Fibroblast of skin of right quadriceps (primary cell): Measurements from ENCODE around the gene KSR1.
A peak's percentile ranks its signal among the peaks of the same experiment; 100 is the strongest.
"Not testable (repeated sequence)": the region's sequence is repeated elsewhere in the genome, so short reads cannot be mapped to it uniquely, and the experiment has no call there.

Experiments used
- DNase-seq: peaks from one replicate; pipeline ENCODE4 v3.0.0-alpha.2; 2013

KSR1 gene

DNA sequence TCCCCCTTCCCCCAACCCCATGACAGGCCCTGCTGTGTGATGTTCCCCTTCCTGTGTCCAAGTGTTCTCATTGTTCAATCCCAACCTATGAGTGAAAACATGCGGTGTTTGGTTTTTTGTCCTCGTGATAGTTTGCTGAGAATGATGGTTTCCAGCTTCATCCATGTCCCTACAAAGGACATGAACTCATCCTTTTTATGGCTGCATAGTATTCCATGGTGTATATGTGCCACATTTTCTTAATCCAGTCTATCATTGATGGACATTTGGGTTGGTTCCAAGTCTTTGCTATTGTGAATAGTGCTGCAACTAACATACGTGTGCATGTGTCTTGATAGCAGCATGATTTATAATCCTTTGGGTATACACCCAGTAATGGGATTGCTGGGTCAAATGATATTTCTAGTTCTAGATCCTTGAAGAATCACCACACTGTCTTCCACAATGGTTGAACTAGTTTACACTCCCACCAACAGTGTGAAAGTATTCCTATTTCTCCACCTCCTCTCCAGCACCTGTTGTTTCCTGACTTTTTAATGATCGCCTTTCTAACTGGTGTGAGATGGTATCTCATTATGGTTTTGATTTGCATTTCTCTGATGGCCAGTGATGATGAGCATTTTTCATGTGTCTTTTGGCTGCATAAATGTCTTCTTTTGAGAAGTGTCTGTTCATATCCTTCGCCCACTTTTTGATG is 28.9 kb upstream of the KSR1 start:
- not testable (repeated sequence) for DNase-seq

- no peak for DNase-seq
These were observed 27.3 kb upstream of the KSR1 start for GRCh38 chr17:27428781-27429505.

- DNase-seq = no peak
These were observed 26.4 kb upstream of the KSR1 start for GRCh38 chr17:27429666-27430382.

- no peak for DNase-seq
These were observed 25.8 kb upstream of the KSR1 start for GRCh38 chr17:27430383-27430840.

DNA sequence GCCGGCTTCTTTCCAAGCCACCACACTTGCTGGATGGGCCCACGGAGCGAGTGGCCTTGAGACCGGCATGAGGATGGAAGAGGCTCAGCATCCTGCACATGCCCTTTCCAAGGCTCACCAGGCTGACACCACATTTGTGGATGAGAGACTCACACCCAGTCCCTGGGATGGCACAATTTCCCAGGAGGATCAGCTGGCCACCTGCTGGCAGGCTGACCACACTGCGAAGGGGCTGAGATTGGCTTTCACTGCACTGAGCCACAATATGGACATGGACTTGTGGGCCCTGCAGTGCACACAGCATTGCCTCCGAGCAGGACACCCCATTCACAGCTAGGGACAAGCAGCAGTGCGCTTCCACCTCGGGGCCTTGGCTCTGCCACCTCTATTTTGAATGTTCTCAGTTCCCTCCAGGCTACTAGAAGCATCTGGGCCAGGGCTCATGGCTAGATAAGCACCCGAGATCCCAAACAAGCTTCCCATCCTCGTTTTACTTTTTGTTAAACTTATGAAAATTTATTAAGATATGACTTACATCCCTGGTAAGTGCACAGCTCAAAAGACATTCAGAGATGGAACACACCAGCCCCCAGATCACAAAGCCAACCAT is 25.3 kb upstream of the KSR1 start:
- no peak for DNase-seq

DNA sequence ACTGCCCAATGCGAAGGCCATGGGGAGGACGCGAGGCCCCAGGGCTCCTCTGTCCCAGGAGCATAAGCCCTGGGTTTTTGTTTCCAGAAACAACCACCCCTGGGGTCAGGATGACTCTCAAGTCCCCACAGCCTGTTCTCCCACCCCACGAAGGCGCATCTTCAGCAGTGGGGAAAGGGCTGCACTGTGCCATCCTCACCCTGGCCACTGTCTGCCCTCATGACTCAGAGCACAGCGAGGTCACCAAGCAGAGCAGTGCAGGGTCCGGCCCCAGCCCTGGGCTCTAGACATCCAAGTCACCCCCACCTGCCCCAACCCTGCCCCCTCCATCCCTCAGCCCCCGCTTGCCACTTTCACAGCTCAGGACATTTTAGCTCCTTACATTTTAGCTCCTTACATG is 22.7 kb upstream of the KSR1 start:
- no peak for DNase-seq

DNA sequence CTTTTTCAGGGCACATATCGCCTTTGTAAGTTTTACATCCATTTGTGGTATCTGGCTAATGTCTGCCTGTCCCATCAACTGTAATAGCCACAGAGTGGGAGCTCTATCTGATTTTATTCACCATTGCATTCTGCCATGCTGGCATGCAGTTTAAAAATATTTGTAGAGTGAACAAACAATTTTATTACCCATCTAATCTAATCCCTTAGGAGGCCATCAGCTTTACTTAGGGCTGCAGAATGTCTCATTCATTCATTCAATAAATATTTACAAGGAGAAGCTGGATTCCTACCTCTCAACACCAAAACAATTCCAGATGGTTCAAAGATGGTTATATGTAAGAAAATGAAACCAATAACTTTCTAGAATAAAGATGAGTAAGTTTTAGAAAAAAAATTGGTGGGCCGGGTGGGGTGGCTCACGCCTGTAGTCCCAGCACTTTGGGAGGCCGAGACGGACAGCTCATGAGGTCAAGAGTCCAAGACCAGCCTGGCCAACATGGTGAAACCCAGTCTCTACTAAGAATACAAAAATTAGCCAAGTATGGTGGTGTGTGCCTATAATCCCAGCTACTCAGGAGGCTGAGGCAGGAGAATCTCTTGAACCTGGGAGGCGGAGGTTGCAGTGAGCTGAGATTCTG is 20.7 kb upstream of the KSR1 start:
- peak; percentile 42 for DNase-seq

DNA sequence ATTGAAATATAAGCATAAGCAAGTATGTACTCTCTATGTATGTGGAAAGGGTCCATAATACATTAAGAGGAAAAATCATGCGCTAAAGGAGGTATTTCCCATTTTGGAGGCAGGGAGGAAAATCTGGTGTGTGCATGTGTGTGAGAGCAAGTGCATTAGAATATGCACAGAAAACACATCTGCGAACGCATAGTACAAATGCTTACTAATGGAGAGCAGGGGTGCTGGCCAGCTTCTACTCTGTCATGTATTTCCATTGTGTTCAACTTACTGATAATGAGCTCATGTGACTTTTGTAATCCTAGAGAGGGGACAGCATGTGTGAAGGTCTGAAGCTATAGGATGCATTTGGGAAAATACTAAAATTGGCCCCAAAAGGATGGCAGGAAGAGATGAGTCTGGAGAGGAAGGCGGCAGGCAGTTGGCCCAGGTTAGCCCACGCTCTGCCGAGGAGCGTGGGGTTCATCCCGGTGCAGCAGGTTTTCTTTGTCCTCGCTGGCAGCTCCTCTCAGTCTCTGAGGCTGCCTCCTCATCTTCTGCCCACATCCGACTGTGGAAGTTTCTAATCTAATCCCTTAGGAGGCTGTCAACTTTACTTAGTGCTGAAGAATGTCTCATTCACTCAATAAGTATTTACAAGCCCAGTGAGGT is 17.8 kb upstream of the KSR1 start:
- DNase-seq = no peak

DNA sequence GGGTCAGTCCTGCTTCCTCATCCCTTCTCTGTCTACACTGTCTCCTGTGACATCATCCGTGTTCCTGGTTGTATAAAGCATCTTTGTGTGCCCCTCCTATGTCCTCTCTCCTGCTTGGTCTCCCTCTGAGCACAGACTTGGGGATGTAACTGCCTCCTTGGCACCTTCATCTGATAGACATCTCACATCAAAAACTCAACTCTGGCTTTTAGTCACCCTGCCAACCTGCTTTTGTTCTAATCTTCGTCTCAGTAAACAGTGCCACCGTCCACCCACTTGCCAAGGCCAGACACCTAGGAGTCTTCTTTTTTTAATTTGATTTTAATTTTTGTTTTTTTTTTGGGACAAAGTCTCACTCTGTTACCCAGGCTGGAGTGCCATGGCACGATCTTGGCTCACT is 16.9 kb upstream of the KSR1 start:
- DNase-seq = no peak

- no peak for DNase-seq
These were observed 13.5 kb upstream of the KSR1 start for GRCh38 chr17:27442702-27443101.

DNA sequence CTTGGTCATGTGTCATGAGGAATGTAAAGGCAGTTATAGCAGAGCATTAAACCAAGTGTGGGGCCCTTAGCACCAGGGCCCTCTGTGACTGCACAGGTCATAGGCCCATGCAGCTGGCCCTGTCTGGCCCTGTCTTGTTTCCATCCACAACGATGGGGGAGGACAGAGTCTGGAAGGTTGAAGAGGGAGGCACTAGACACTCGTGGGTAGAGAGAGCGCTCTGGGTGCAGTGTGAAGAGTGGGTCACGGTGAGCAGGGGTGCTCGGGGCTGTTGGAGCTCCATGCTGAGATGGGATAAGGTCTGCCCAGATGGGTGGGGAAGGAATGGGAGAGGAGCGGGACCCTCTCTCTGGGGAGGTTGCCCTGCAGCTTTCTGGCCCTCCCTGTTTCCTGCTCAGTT is 12.8 kb upstream of the KSR1 start:
- DNase-seq = no peak

- no peak for DNase-seq
These were observed 10.3 kb upstream of the KSR1 start for GRCh38 chr17:27445971-27446370.

DNA sequence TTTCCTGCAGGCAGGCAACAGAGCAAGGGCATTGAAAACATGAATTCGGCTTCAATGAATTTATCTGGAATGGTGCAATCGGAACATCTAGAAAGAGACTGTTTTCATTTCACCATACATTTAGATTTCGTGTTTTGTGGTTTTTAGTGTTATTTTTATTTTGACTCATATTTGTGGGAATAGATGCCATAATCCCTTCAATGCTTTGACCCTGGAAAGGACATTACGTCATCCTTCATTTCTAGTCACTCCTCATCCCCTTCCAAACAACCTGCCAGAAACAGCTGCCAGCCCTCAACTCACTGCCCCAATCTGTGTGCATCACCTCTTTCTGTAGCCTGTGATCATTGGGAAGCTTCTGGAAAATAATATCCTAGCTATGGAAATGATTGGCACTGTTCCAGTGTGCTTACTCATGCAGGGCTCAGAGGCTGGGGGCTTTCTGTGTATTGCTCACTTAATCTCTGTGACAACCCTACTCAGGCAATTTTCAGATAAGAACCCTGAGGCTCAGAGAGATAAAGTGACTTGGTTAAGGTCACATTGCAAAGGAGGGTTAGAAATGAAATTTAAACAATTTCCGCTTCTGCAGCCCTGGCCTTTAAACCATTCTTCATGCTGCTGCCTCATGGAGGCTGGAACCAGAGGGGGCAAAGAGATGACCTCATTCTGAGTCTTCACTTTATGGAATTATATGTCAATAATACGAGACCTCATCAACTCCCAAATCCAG is 9.5 kb upstream of the KSR1 start:
- peak; percentile 84 for DNase-seq

- DNase-seq = not testable (repeated sequence)
These were observed 7.7 kb upstream of the KSR1 start for GRCh38 chr17:27448534-27448933.

DNA sequence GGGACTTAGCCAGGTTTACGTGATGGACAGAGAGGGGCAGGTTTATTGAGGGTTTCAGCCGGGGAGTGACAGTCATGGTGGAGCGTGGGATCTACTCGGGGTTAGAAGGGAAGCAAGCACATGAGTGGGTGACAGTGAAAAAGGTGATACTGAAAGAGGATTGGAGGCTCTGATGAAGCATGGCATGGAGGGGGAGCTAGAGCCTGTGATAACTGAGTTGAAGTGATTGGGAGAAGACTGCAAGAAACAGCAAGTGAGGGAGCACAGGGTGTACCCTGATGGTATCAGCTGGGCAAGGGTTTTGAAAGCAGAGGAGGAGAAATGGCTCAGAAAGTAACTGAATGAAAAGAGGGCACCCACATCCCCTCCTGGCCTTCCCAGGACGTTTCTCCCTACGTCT is 6.7 kb upstream of the KSR1 start:
- no peak for DNase-seq

DNA sequence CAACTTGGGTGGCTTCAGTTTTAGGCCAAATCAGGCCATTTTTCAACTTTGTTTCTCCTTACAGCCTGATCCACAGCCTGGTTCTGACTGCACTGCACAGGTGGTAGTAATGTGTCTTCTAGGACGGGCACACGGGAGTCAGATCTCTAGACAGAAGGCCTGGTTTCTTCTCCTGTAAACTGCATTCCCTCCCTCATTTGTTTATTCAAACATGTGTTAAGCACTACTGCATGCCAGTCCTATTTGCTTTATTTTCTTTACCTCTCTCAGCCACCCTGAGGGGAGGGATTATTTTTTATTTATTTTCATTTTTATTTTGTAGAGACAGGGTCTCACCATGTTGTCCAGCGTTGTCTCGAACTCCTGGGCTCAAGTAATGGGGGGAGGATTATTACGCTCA is 6.3 kb upstream of the KSR1 start:
- no peak for DNase-seq

- no peak for DNase-seq
These were observed 5.8 kb upstream of the KSR1 start for GRCh38 chr17:27450416-27450815.

DNA sequence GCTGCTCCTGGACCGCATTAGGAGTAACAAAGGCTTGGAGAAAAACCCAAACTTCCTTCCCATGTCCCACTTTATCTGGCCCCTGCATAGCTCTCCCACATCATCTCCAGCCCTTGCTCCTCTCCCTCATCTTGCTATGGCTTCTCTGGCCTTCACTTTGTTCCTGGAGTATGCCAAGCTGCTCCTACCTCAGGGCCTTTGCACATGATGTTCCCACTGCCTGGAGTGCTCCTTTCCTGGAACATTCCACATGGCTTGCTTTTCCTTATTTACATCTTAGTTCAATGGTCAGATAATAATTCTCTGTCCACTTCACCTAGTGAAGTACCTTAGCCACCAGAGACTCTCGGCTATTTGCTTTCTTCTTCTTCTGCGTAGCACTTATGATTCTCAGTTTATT is 4.3 kb upstream of the KSR1 start:
- no peak for DNase-seq

DNA sequence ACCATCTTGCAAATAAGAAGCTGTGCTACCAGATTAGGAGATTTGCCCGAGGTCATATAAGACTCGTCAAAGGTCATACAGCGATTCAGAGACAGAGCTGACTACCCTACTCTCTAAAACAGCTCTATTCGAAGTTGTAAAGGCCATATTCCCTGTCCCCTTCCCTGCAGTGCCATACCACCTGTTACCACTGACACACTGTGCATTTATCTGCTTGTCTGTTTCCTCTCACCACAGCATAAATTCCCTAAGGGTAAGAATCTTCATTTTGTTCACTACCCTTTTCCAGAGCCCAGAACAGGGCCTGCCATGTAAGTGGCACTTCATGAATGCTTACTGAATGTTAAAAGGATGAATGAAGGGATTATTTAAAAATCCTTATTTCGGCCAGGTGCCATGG is 3.4 kb upstream of the KSR1 start:
- DNase-seq = no peak

GRCh38 chr17:27453471-27453870 is 2.8 kb upstream of the KSR1 start:
- DNase-seq = no peak

DNA sequence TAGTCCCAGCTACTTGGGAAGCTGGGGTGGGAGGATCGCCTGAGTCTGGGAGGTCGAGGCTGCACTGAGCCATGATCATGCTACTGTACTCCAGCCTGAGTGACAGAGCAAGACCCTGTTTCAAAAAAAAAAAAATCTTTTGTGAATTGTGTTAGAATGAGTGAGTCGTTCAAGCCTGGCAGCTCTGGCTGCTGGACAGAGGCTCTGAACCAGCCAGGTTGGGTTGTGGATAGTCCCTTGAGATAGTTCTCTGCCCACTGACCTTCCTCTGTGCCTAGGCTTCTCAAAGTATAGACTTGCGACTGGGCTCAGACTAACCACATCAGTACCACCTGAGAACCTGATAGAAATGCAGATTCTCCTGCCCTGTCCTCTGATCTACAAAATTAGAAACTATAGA is 2.2 kb upstream of the KSR1 start:
- no peak for DNase-seq
